HG02798 (cell line): ENCODE results near the gene TGFB3.
"Not testable (repeated sequence)": the region's sequence is repeated elsewhere in the genome, so short reads cannot be mapped to it uniquely, and the experiment has no call there.

Experiments
- ATAC-seq: cut with Tn5 transposase; IDR thresholded peaks from one replicate; pipeline ENCODE4 v1.9.1; 2021; ENCODE audit warnings: mild to moderate bottlenecking; ENCODE audit not compliant: unreplicated experiment, poor library complexity

Gene TGFB3

GRCh38 chr14:75981426-75982265, at the start of gene TGFB3:
TSS of gene TGFB3 (minus strand) at chr14:75981995. CDS start at chr14:75980893, 1,102 bp downstream.
- peak; percentile 35 for ATAC-seq

DNA sequence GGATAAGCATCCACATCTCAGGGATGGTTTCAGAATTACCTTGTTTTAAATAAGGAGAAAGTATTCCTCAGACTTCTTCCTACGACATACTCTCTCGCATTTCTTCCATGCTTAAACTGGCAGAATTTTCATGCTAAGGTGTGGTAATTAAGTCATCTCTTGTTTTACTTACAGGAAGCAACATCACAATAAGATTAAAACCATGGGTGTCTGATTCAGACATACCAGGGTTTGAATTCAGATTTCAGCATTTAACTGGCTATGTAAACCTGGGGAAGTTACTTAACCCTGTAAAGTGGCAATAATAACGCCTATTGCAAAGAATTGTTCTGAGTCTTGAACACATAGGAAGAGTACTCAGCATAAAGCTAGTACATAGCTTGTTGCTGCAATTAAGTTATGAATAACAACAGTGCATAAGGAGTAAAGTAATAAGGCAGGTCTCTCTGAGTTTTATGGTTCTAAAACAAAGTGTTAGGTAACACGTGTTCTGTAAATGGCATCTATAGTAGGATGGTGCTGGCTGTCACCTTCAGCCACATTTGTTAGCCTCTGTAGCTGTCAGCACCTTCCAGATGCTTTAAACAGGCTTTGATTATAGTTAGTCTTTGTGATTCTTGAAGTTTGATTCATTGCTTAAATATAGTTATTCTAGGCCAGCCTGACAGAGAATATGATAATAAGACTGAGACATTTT, 42.6 kb upstream of the TGFB3 start:
- no peak for ATAC-seq

DNA sequence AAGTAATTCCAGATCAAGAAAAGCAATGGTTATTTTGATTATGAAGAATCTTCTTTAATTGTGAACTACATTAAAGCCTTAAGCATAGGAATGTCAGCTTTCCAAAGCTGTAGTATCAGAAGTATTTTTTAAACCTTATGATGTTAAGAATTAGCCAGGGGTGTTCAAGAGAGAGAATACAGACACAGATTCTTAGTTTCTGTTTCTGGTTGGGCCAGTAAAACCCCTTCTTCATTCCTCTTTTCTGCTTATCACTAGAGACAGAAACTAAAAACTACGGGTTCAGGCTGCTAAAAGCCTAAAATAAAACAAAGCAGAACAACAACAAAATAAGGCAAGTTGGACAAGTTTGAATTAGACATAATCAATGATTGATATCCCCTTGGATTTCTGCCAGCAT, 42.0 kb upstream of the TGFB3 start:
- ATAC-seq, result no peak

DNA sequence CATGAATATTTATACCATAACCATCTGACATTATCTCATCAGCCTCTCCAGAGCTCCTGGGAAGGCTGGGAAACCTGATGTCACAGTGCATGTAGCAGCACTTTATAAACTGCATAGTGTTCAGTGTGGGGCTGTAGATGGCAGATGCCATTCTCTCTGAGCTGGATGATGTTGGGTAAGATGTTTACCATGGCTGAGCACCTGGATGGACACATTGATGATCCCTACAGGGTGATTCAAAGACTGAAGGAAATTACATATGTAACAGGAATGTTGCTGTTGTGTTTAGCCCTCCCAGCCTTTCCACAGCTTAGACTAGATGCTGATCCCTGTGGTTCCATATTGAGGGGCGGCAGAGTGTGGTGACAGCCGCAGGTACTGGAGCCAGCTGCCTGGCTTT, 41.2 kb upstream of the TGFB3 start:
- ATAC-seq, result no peak

- ATAC-seq, result no peak
These were observed 37.9 kb upstream of the TGFB3 start for GRCh38 chr14:76019676-76020075.

DNA sequence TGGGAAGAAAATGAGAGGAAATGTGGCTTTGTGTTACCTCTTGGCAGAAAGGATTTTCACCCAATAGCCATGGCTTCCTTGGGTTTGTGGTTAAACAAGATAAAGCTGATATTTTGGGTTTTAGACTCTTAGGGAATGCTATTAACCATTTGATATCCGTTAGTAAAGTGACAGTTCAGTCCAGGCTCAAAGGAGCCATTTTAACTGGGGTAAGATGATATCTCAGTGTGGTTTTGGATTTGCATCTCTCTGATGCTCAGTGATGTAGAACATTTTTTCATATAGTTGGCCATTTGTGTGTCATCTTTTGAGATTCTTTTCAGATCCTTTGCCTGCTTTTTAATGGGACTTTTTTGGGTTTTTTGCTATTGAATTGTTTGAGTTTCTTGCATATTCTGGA, 33.9 kb upstream of the TGFB3 start:
- ATAC-seq, result no peak

DNA sequence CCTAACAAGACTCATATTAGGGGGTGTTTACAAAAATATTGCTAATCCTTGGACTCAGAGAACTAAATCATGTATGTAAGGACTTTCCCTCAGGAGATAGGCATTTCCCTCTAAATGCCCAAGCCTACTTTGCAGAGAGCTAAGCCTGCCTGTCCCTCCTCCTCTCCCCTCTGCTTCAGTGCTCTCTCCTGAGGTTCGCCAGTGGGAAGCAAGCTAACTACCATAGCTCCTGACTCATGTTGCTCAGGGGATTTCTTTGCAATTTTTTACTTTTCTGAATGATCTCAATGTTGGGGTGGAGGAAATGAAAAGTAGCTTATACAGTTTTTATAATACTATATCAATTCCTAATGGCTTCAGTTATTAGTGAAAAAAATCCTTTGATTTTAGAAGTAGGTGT, 33.4 kb upstream of the TGFB3 start:
- ATAC-seq, result no peak

DNA sequence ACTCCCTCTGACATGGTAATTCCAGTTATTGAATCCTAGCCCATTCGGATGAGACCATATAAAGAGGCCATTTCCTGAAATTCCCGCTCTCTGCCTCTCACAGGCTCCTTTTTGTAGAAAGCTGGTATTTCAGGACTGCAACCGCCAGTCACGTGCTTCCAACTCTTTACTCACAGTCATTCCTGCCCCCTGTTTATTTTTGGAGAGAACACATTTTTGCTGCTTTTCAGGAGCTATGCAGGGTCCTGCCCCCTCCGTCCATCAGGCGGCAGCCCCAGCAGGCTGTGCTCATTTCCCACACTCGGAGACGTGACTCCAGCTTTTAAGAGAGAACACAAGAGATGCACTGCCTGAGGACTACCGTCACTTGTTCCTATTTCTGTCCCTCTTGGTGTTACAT, 30.6 kb upstream of the TGFB3 start:
- ATAC-seq, result no peak

- ATAC-seq, result no peak
These were observed 30.1 kb upstream of the TGFB3 start for GRCh38 chr14:76011930-76012329.

GRCh38 chr14:76009627-76010026, 27.8 kb upstream of the TGFB3 start:
- not testable (repeated sequence) for ATAC-seq

DNA sequence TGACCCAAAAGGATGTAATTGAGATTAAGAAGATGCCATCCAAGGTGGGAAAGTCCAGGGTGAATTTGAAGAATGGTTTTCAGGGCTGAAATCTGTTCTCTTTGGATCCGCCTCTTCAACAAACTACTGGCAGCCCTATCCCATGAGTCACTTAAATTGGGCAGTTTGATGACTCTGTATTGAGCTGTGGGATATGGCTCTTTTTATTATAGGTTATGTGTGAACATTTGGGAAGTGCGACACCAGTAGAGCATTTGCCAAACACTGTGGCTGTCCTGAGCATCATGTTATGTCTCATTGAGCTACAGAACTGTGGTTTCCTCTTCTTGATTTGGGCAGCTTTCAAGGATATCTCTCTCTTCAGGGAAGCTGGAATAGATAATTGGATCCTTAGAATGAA, 26.1 kb upstream of the TGFB3 start:
- ATAC-seq, result no peak

GRCh38 chr14:76007379-76007778, 25.6 kb upstream of the TGFB3 start:
- no peak for ATAC-seq

GRCh38 chr14:76006253-76006652, 24.5 kb upstream of the TGFB3 start:
- ATAC-seq, result no peak

DNA sequence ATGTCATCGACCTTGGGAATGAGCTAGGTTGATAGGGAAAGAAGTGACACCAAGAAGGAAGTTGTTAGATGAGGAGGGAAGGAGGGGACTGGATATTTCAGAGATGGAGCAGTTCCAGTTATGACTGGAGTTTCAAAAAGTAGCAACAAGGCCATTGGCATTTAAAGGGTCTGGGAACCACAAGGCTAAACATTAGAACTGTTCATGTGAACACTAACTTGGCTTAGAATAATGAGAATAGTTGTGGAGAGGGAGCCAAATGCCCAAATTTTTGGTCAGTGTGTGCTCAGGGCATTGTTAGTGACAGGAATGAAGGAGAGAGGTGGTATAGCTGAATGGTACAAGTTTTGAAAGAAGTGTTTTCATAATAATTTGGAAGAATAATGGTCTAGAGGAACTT, 20.6 kb upstream of the TGFB3 start:
- ATAC-seq, result no peak

DNA sequence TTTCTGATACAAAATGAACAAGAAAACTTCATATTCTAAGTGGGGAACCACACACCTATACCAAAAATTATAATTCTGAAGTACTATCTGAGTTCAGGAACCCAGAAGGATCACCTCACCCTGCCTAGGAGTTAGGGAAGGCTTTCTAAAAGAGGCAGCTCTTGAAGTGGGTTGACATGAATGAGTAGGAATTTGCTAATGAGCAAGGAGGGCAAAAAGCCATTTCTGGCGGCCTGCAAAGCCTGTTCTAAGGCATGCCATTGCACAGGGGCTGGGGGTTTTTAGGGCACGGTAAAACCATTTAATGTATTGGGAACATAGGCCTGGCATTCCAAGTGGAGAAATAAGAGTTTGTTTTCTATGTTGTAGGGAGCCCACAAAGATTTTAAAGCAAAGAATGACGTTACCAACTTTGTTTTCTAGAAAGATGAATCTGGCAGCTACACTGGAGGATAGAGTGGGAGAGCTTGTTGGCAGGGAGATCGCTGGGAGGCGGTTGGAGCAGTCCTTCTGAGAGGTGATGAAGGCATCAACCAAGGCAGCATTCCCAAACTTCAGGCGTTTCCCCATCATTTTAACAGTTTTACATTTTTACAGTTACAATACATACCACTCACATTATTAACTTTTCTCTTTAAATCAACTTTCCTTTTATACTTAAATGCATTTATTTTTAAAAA, 17.9 kb upstream of the TGFB3 start:
- ATAC-seq, result no peak

DNA sequence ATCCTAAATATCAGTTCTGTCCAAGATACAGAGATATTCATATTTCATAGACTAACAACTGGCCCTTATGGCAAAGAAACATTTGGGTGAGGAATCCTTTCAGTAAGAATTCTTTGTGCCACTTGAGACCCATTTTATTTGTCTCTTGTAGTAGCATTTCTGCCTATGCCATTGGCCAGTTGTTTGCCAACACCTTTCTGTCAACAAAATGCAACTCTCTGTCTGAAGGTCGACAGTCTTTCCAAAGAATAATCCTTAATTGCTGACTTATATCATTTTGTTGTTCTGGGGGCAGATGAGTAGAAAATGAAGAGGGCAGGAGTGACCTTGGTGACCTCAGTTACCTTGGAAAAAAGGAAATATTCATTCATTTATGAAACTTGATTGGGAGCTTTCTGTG, 14.7 kb upstream of the TGFB3 start:
- ATAC-seq, result no peak

GRCh38 chr14:75995372-75996041, 13.7 kb upstream of the TGFB3 start:
- no peak for ATAC-seq

- no peak for ATAC-seq
These were observed 11.8 kb upstream of the TGFB3 start for GRCh38 chr14:75993567-75994041.

DNA sequence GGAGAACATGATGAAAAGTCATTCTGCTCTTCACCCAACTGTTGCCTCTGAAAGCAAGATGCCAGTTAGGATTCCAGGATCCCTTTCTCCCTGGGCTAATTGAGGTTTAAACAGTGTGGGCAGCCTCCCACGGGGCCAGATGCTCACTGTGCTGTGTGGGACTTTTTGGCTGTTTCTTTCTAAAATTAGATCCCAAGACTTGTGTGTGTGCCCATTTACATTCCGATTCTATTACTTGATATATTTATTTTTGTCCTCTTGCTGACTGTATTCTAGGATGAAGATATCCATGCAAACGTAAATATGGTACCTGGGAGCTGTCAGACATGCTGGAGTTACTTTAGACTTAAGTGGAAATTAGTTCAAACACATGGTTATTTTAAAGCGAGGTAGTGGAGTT, 10.0 kb upstream of the TGFB3 start:
- ATAC-seq, result no peak

DNA sequence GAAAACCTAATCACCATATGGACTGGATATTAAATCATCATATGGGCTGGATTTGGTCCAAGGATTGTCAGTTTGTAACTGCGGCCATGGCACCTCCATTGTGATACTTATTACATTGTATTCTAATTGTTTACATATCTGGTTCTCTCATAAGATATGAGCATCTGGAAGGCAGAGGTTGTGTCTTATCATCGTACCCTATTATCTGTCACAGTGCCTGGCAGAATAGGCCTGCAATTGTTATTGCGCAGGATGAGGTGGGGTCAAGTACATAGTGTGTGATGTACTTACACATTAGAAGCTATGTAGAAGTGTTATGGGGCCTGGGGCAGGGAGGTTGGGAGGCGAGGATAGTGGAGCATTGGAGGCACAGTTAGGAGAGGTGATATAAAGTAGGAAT, 8.5 kb upstream of the TGFB3 start:
- ATAC-seq, result no peak

DNA sequence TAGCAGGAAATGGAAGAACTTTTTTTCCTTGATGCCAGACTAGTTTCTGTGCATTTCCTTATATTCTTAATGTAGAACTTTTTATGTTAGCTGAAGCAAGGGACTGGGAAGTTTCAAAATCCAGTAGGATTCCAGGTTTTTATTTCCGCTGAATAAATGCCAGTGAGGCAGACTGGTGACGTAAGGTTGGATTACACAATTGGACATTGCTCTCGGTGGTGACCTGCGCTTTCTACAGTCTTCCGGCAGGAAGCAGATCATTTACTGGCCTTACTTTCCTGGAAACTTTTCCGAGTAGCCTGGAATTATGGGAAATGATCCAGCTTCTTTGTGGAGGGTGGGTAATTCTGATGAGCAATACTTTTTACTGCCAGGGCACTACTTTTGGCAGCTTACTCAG, 7.3 kb upstream of the TGFB3 start:
- ATAC-seq, result no peak
